Muscle of arm (tissue), 14 donors: ENCODE measurements around the gene SOX1. TPM values are rescaled to one million over a fixed set of nuclear protein-coding genes. Genes with fewer than 3 reads are reported as not detected.

Experiments
- DNase-seq: peaks from one replicate; pipeline ENCODE4 v3.0.0-alpha.2; 2013
- long read RNA-seq, 11 donors: transcript quantifications; one replicate each; lab custom pipeline, GENCODE V29; 2026
- polyA plus RNA-seq, 12 donors: library from polyadenylated mRNA; unstranded; fragments of 120-200 nt; gene quantifications; one replicate each; pipeline ENCODE4 v1.2.1, GENCODE V29; 2013; ENCODE audit not compliant: insufficient read length in 12 of 12

Gene SOX1
- under 1 TPM in 3 of 12 donors, not detected in 9; 0.07 to 0.10 (median 0.08) TPM for polyA plus RNA-seq
- long read RNA-seq, donor 1, partial matches to known transcripts: 0 of 3 reads
- long read RNA-seq, donor 1, other reads (novel, unspliced or antisense): 0 of 3 reads
- long read RNA-seq, donor 2: 0 reads
- long read RNA-seq, donor 3: 0 reads
- long read RNA-seq, donor 4: 0 reads
- long read RNA-seq, donor 5: 0 reads
- long read RNA-seq, donor 6: 0 reads
- long read RNA-seq, donor 7: 0 reads
- long read RNA-seq, donor 8: 0 reads
- long read RNA-seq, donor 9: 0 reads
- long read RNA-seq, donor 10: 0 reads
- long read RNA-seq, donor 11: 0 reads

DNA sequence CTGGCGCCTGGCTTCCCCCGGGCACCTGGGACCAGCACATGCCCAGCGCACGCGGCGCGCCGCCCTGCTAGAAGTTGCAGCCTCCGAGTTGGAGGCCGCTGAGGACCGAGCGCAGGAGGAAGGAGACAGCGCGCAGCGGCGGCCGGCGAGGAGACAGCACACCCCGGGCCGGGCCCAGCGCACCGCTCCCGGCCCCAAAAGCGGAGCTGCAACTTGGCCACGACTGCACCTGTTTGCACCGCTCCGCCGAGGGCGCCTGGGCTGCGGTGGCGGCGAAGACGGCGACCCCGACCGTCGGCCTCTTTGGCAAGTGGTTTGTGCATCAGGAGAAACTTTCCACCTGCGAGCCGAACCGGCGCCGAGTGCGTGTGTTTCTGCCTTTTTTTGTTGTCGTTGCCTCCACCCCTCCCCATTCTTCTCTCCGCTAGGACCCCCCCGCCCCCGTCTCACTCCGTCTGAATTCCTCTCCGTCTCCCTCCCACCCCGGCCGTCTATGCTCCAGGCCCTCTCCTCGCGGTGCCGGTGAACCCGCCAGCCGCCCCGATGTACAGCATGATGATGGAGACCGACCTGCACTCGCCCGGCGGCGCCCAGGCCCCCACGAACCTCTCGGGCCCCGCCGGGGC is at the start of gene SOX1:
Gene SOX1, plus strand, starts transcription at position 34 of the 626 bp plus-strand sequence. Its CDS starts 510 bp downstream, at position 544.
- DNase-seq: no peak

GRCh38 chr13:112024577-112024976 is 42.4 kb upstream of the SOX1 start:
- no peak for DNase-seq

DNA sequence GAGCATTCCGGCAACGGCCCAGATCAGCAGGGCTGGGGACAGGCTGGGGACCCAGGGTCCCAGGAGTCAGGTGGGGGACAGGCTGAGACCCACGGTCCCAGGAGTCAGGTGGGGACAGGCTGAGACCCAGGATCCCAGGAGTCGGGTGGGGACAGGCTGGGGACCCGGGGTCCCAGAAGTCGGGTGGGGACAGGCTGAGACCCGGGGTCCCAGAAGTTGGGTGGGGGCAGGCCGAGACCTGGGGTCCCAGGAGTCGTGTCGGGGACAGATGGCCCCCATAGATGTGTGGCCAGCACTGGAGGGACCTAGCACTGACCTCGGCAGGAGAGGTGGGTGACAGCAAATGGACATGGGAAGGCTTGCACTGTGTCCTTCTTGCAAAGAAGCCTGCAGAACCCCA is 39.7 kb upstream of the SOX1 start:
- DNase-seq: no peak

DNA sequence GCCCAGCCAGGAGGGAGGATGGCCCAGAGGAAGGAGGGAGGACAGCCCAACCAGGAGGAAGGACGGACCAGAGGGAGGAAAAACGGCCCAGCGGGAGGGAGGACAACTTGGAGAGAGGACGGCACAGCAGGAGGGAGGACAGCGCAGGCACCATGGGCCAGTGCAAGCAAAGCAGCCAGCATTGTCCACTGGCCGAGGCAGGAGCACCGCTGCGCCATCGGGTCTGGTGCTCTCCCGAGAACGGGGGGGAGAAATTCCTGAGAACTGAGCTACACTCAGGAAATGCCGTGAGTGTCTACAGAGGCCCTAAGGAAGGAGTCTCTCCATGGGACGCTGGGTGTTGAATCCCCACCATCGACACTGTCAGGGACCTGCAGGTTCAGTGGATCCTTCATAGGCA is 38.5 kb upstream of the SOX1 start:
- DNase-seq: no peak

DNA sequence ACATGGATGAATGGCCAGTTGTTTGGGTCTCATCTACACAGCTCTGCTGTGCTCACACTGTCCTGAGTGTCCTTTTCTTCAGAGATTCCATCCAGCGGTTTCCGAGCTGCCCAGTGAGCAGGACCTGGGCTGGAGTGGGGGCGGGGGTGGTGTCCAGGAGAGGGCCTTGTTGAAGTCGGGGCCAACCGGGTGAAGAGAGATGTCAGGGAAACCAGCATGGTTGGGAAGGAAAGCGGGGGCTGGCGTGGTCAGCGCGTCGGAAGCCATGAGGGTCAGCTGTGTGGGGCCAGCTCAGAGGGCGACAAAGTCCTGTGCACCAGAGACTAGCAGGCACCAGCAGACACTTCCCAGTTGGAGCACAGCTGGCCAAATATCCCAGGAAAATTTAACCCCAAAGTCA is 37.8 kb upstream of the SOX1 start:
- no peak for DNase-seq

GRCh38 chr13:112032186-112032993 is 34.6 kb upstream of the SOX1 start:
- no peak for DNase-seq

DNA sequence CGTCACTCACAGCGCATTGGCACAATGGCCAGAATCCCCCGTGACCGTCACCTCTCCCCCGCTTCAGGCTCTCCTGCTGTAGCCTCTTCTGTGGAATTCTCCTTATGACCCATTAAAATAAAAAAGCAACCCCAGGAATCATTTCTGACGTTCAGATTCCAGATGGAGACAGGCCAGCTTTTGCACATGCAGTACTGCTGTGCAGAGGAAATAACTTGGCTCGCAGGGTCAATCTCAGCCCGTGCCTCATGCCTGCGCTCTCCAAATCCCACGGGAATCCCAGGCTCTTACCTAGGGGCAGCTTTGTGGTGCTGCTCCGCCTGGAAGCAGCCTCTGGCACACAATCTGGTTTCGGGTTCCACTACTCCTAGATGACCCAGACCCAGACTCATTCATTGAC is 32.7 kb upstream of the SOX1 start:
- DNase-seq: peak; percentile 48

GRCh38 chr13:112034846-112035245 is 32.1 kb upstream of the SOX1 start:
- no peak for DNase-seq

GRCh38 chr13:112042496-112042895 is 24.5 kb upstream of the SOX1 start:
- DNase-seq: no peak

DNA sequence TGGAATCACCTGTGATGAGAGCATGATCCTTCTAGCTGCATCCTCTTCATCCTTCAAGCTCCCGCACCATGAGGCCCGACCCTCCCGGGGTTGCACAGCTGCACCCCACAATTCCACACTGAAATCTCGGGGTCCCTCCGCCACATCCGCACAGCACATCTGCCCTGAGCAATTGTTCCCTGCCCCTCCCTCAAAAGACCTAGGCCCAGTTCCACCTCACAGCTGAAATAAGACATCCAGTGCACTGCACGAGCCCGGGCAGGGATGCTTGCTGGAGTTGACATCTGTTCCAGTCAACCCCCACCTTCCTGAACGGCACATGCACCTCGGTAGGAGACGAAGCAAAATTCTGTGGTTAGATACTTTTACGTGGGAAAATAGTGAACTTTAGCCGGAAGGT is 14.7 kb upstream of the SOX1 start:
- DNase-seq: no peak

DNA sequence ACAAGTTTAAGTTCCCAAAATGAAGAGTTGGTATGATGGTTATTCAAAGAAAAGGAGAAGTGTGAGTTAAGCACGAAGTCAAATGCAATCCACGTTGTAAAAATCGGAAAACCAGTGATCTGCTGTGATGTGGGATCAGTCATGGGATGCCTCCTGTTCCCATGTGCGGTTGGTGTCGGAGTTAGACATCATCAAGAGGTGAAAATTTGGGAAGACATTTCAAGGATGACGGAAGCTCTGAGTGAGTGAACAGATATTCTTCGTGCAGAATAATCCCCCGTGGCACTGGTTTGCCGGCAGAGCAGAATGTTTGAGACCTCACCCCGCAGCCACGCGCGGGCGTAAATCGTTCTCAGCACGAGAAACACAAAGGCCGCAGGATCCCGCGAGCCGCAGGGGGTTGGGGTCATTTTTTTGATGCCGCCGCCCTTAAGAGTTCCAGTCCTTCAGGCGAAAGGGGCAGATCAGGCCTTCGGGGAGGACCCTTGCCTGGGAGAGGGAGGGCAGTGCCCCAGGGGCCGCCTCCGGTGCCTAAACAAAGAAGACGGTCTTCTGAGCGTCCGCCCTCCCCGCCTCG is 13.7 kb upstream of the SOX1 start:
- no peak for DNase-seq

GRCh38 chr13:112053744-112054615 is 13.0 kb upstream of the SOX1 start:
- DNase-seq: no peak

- no peak for DNase-seq
Observed at GRCh38 chr13:112054616-112055015, 12.3 kb upstream of the SOX1 start.

DNA sequence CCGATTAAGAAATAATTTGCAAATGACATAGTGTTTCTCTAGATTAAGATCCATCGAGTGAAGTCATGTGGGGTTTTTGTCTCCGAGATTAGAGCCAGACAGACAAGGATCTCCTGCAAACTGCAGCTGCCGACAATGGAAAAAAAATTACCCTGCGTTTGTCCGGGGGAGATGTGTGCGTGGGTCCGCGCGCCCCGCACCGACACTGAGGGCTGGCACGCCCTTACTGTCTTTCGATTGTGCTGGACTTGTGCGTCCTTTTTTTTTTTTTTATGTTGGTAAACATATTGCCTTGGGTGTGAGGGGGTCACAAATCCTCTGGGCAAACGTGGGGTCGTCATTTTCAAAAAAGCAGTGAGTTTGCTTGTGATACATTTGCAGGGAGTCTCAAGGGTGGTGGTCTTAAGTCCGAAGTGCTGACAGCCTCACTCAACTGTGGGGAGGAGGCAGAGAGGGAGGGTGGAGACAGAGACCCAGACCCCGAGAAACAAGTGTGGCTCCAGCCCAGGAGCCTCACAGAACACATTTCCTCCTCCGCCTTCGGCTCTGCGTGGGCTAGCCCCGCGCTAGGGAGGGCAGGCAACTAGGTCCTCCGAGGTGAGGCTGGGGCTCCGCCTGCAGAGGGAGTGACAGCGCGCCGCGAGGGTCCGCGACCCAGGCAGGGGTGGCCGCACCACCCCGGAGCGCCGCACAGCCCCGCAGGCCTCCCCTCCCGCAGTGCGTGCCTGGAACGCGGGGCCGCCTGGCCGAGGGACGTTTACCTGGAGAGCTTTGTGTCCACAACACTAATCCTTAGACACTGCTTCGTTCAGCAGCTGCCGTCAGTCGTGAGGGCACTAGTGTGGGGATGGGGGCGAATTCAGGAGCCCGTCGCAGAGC is 11.7 kb upstream of the SOX1 start:
- DNase-seq: no peak

GRCh38 chr13:112055915-112056269 is 11.1 kb upstream of the SOX1 start:
- no peak for DNase-seq

GRCh38 chr13:112056284-112056727 is 10.6 kb upstream of the SOX1 start:
- no peak for DNase-seq

GRCh38 chr13:112056739-112057438 is 10.1 kb upstream of the SOX1 start:
- DNase-seq: no peak

GRCh38 chr13:112057439-112057735 is 9.6 kb upstream of the SOX1 start:
- DNase-seq: no peak

- no peak for DNase-seq
Observed at GRCh38 chr13:112057736-112058518, 9.0 kb upstream of the SOX1 start.
